ENCODE results near the gene LEF1. TPM values are rescaled to one million over a fixed set of nuclear protein-coding genes. Genes with fewer than 3 reads are reported as not detected.
A peak's percentile ranks its signal among the peaks of the same experiment; 100 is the strongest.

The LEF1 gene
- total and polyA plus RNA-seq, 12 donors = 0.22 to 4.6 (median 0.76) TPM; not detected in 1

DNA sequence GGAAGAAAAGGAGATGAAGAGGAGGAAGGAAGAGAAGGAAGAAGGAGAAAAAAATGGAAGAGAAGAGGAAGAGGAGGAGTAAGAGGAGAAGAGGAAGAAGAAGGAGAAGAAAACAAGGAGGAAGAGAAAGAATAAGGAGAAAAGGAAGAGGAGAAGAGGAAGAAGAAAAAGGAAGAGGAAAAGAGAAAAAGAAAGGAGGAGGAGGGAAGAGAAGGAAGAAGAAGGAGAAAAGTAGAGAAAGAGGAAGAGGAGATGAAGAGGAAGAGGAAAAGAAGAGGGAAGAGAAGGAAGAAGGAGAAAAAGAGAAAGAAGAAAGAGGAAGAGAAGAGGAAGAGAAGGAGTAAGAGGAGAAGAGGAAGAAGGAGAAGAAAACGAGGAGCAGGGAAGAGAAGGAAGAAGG, 11.8 kb upstream of the LEF1 start:
- ATAC-seq (no peak), DNase-seq (no peak)
- intact Hi-C loops (cut with DNase I) = no loop called here
- no peak for TF ChIP-seq CTCF (IDR thresholded peaks at IDR 0.05)
- Histone ChIP-seq H3K27ac (no peak overlapping the region), H3K4me1 (no peaks in the 10 kb centered on the region), H3K27me3 (peaks cover 0 to 31% (median 13%) of the 10 kb centered on the region in 7 donors), H3K36me3 (no peaks in the 10 kb centered on the region), H3K9me3 (no peaks in the 10 kb centered on the region), H3K4me3 (no peak overlapping the region)
- 63 to 71% methylated on average over 1 of the region's 1 CpG for WGBS, 2 donors

DNA sequence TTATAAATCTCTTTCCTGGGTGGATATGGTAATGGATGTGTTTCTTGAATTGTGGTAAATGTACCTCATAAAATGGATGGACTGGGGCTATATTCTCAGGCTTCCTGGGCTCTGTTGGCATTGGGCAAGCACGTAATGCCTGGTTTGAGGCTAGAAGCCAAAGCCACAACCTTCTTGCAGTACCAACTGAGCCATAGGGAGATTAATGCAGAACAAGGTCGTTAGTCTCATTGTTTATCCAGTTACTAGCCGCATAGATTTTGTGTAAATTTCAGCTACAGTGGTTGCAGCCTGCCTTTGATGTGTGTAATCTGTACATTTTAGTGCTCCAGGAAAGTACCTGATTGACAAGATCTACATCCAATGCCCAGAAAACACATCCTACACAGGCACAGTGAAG, 7.2 kb upstream of the LEF1 start:
- Histone ChIP-seq H3K9me3 (no peaks in the 10 kb centered on the region), H3K27me3 (peaks cover 10 to 73% (median 54%) of the 10 kb centered on the region in 7 donors), H3K27ac (no peak overlapping the region), H3K4me3 (no peak overlapping the region), H3K36me3 (no peaks in the 10 kb centered on the region), H3K4me1 (peaks cover 0 to 26% (median 17%) of the 10 kb centered on the region in 9 donors)
- DNase-seq (no peak), ATAC-seq (no peak)
- WGBS, 2 donors = 81 to 91% methylated on average over 3 of the region's 3 CpGs
- no peak for TF ChIP-seq CTCF (IDR thresholded peaks at IDR 0.05)
- intact Hi-C loops (cut with DNase I) = loop anchor here in 1 of 10 donors (10.0 kb wide), 1 partner anchor 399 kb away; no protein-coding TSS in a partner anchor

- DNase-seq = no peak
- ATAC-seq = no peak
- Histone ChIP-seq H3K36me3 (no peaks in the 10 kb centered on the region), H3K9me3 (no peaks in the 10 kb centered on the region), H3K27ac (no peak overlapping the region), H3K27me3 (peaks cover 15 to 73% (median 63%) of the 10 kb centered on the region in 7 donors), H3K4me3 (no peak overlapping the region), H3K4me1 (peaks cover 0 to 26% (median 17%) of the 10 kb centered on the region in 9 donors)
- intact Hi-C loops (cut with DNase I) = loop anchor here in 1 of 10 donors (10.0 kb wide), 1 partner anchor 400 kb away; no protein-coding TSS in a partner anchor
- TF ChIP-seq CTCF (IDR thresholded peaks at IDR 0.05) = no peak
Measured at GRCh38 chr4:108174856-108175255, 6.1 kb upstream of the LEF1 start.

- 72 to 73% methylated on average over 11 of the region's 11 CpGs for WGBS, 2 donors
- no peaks in the 10 kb centered on the region for H3K36me3 ChIP-seq
- DNase-seq (no peak), ATAC-seq (no peak)
- H3K4me3 ChIP-seq = peak overlapping the region in 9 of 10 donors; percentile 45 to 64 (median 58)
- intact Hi-C loops (cut with DNase I) = loop anchor here in 1 of 10 donors (10.0 kb wide), 1 partner anchor 401 kb away; no protein-coding TSS in a partner anchor
- H3K27ac ChIP-seq = peak overlapping the region in 1 of 10 donors; percentile 51
- H3K9me3 ChIP-seq = no peaks in the 10 kb centered on the region
- H3K27me3 ChIP-seq = peaks cover 18 to 84% (median 71%) of the 10 kb centered on the region in 7 donors
- TF ChIP-seq CTCF (IDR thresholded peaks at IDR 0.05) = no peak
- peaks cover 3 to 39% (median 23%) of the 10 kb centered on the region in 9 donors for H3K4me1 ChIP-seq
Measured at GRCh38 chr4:108173599-108174057, 4.9 kb upstream of the LEF1 start.

Data from heart right ventricle (tissue), 16 donors.